ENCODE data around the gene RARB. TPM values are rescaled to one million over a fixed set of nuclear protein-coding genes. Genes with fewer than 3 reads are reported as not detected.

RARB gene
- total and polyA plus RNA-seq, 2 of the 13 experiments (the other 11 are each of a cell fraction or from before 2014, with no cell fraction given), result 0.16 TPM; not detected in 1

DNA sequence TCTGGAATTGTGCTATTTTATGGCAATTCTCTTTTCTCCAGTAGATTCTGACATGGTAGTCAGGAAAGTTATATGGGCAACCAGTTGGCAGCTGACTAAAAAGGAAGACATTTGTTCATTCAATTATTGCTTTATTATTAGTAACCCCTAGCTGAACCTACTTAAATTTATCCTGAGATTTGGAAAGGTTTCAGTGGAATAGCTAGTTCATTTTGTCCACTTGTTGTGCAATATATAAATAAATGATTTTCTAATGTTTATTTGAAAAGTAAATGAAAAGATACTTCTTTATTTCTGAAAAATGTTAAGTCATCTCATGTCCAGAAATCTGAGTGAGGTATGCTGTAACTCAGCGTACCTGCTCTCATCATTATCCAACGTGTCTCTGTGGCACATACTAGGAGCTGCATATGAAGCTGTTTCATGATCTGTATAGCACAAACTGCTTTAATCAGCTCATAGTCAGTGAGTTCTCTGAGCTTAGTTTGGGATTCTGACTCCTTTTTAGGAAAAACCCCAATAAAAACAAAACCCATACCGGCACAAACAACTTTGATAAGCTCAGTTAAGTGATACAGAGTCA is 35.9 kb downstream of the RARB start:
- WGBS (ENCODE audit: low lambda C conversion rate), result 57% methylated on average over 3 of the region's 3 CpGs
- Histone ChIP-seq H2AFZ (ENCODE audit: low read length) (no peak overlapping the region), H3K27me3 (ENCODE audit: control insufficient read depth in 1 of 2, insufficient read depth in 2 of 2, low read length in 2 of 2) (no peaks in the 10 kb centered on the region), H3K9me3 (ENCODE audit: low read length) (no peaks in the 10 kb centered on the region), H3K79me2 (ENCODE audit: insufficient read depth, low read length) (no peaks in the 10 kb centered on the region), H3K36me3 (replicated peaks in 1 of 2; ENCODE audit: control insufficient read depth in 1 of 2, insufficient read depth in 2 of 2, low read length in 2 of 2) (no peaks in the 10 kb centered on the region), H3K9ac (ENCODE audit: insufficient read depth, low read depth, low read length) (no peak overlapping the region), H3K4me3 (replicated peaks in 1 of 3; ENCODE audit: insufficient read depth in 1 of 3, low read depth in 2 of 3, low read length in 3 of 3) (no peak overlapping the region), H3K27ac (ENCODE audit: extremely low read length, insufficient read depth, low read length) (no peak overlapping the region), H4K20me1 (ENCODE audit: insufficient read depth, low read length) (no peaks in the 10 kb centered on the region), H3K4me2 (ENCODE audit: low read depth, low read length) (no peak overlapping the region), H3K4me1 (ENCODE audit: insufficient read depth, low read length) (no peaks in the 10 kb centered on the region)
- ChIA-PET POLR2A (no interaction called here), CTCF (ENCODE audit: low intra/inter-chr PET ratio, low total read pairs) (no interaction called here)
- no TSS peak for BruUV-seq (replicated peaks)
- TF ChIP-seq MLLT10 (CRISPR knock-in tag; IDR thresholded peaks at IDR 0.05) (no peak), ZNF713 (CRISPR knock-in tag; IDR thresholded peaks at IDR 0.05) (no peak), TEAD2 (CRISPR knock-in tag; IDR thresholded peaks at IDR 0.05) (no peak), SIN3B (IDR thresholded peaks at IDR 0.05; ENCODE audit: low read length) (no peak), ZNF841 (CRISPR knock-in tag; IDR thresholded peaks at IDR 0.05; ENCODE audit: borderline replicate concordance) (no peak), ZNF556 (CRISPR knock-in tag; IDR thresholded peaks at IDR 0.05; ENCODE audit: borderline replicate concordance) (no peak), GATA4 (IDR thresholded peaks at IDR 0.05; ENCODE audit: borderline replicate concordance, low read depth) (no peak), RFXAP (CRISPR knock-in tag; IDR thresholded peaks at IDR 0.05; ENCODE audit: borderline replicate concordance) (no peak), GABPA (IDR thresholded peaks at IDR 0.05; ENCODE audit: low read depth, low read length) (no peak), GABPA (CRISPR knock-in tag; IDR thresholded peaks at IDR 0.05; ENCODE audit: low read depth) (no peak), ZNF282 (IDR thresholded peaks at IDR 0.05; ENCODE audit: partially characterized antibody) (no peak)
- TF ChIP-seq, protein P1, sequence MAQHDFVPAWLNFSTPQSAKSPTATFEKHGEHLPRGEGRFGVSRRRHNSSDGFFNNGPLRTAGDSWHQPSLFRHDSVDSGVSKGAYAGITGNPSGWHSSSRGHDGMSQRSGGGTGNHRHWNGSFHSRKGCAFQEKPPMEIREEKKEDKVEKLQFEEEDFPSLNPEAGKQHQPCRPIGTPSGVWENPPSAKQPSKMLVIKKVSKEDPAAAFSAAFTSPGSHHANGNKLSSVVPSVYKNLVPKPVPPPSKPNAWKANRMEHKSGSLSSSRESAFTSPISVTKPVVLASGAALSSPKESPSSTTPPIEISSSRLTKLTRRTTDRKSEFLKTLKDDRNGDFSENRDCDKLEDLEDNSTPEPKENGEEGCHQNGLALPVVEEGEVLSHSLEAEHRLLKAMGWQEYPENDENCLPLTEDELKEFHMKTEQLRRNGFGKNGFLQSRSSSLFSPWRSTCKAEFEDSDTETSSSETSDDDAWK (CRISPR knock-in tag; IDR thresholded peaks at IDR 0.05), result no peak
- TF ChIP-seq, protein P2, sequence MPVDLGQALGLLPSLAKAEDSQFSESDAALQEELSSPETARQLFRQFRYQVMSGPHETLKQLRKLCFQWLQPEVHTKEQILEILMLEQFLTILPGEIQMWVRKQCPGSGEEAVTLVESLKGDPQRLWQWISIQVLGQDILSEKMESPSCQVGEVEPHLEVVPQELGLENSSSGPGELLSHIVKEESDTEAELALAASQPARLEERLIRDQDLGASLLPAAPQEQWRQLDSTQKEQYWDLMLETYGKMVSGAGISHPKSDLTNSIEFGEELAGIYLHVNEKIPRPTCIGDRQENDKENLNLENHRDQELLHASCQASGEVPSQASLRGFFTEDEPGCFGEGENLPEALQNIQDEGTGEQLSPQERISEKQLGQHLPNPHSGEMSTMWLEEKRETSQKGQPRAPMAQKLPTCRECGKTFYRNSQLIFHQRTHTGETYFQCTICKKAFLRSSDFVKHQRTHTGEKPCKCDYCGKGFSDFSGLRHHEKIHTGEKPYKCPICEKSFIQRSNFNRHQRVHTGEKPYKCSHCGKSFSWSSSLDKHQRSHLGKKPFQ (CRISPR knock-in tag; IDR thresholded peaks at IDR 0.05; ENCODE audit: insufficient replicate concordance), result no peak
- TF ChIP-seq, protein P3, sequence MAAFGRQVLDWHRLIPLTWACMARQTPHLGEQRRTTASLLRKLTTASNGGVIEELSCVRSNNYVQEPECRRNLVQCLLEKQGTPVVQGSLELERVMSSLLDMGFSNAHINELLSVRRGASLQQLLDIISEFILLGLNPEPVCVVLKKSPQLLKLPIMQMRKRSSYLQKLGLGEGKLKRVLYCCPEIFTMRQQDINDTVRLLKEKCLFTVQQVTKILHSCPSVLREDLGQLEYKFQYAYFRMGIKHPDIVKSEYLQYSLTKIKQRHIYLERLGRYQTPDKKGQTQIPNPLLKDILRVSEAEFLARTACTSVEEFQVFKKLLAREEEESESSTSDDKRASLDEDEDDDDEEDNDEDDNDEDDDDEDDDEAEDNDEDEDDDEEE (CRISPR knock-in tag; IDR thresholded peaks at IDR 0.05), result no peak
- TF ChIP-seq, protein P4, sequence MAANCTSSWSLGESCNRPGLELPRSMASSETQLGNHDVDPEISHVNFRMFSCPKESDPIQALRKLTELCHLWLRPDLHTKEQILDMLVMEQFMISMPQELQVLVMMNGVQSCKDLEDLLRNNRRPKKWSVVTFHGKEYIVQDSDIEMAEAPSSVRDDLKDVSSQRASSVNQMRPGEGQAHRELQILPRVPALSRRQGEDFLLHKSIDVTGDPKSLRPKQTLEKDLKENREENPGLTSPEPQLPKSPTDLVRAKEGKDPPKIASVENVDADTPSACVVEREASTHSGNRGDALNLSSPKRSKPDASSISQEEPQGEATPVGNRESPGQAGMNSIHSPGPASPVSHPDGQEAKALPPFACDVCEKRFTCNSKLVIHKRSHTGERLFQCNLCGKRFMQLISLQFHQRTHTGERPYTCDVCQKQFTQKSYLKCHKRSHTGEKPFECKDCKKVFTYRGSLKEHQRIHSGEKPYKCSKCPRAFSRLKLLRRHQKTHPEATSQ (CRISPR knock-in tag; IDR thresholded peaks at IDR 0.05; ENCODE audit: borderline replicate concordance), result no peak
- FAIRE-seq (no peak), DNase-seq (ENCODE audit: low spot score) (no peak), ATAC-seq (no peak)
- in situ Hi-C loops (cut with HindIII; ENCODE audit: extremely low pct_ligation_motif_present, low pct_unique_long_range_greater_than_20kb) (no loop called here), intact Hi-C loops (cut with micrococcal nuclease; ENCODE audit: unreplicated experiment) (no loop called here)

All from HepG2 (cell line).